Limb (tissue), 2 donors: ENCODE data around the gene ADSS1.

Experiments
- DNase-seq, 2 donors: peaks; one replicate each; pipeline ENCODE4 v3.0.0-alpha.2; 2016; ENCODE audit errors: extremely low spot score in 2 of 2

The ADSS1 gene

GRCh38 chr14:104687601-104688504, 36.2 kb upstream of the ADSS1 start:
- no peak for DNase-seq

GRCh38 chr14:104688505-104689108, 35.4 kb upstream of the ADSS1 start:
- DNase-seq, result no peak

GRCh38 chr14:104689109-104689880, 34.7 kb upstream of the ADSS1 start, which contains the start of gene INF2:
TSS of gene INF2 (plus strand) at chr14:104689618. CDS start at chr14:104701366, 11,748 bp downstream.
- DNase-seq, result peak in 1 of 2 donors; percentile 80

GRCh38 chr14:104689881-104690711, 33.9 kb upstream of the ADSS1 start:
- DNase-seq, result no peak

GRCh38 chr14:104690861-104691455, 33.1 kb upstream of the ADSS1 start:
- no peak for DNase-seq

GRCh38 chr14:104691546-104692260, 32.3 kb upstream of the ADSS1 start:
- no peak for DNase-seq

- DNase-seq, result no peak
Observed at GRCh38 chr14:104692261-104692938, 31.6 kb upstream of the ADSS1 start.

GRCh38 chr14:104692939-104693315, 31.1 kb upstream of the ADSS1 start:
- no peak for DNase-seq

- DNase-seq, result no peak
Observed at GRCh38 chr14:104693482-104694431, 30.3 kb upstream of the ADSS1 start.

GRCh38 chr14:104694475-104694950, 29.5 kb upstream of the ADSS1 start:
- DNase-seq, result no peak

GRCh38 chr14:104694991-104695659, 28.9 kb upstream of the ADSS1 start:
- DNase-seq, result no peak

GRCh38 chr14:104695660-104696000, 28.4 kb upstream of the ADSS1 start:
- no peak for DNase-seq

- no peak for DNase-seq
Observed at GRCh38 chr14:104696671-104697316, 27.2 kb upstream of the ADSS1 start.

- no peak for DNase-seq
Observed at GRCh38 chr14:104697317-104697703, 26.7 kb upstream of the ADSS1 start.

GRCh38 chr14:104697892-104698583, 26.0 kb upstream of the ADSS1 start:
- no peak for DNase-seq

- DNase-seq, result no peak
Observed at GRCh38 chr14:104698688-104699425, 25.2 kb upstream of the ADSS1 start.
